ENCODE results near the gene UBR2.
"Not testable (repeated sequence)": the region's sequence is repeated elsewhere in the genome, so short reads cannot be mapped to it uniquely, and the experiment has no call there.

The UBR2 gene

DNA sequence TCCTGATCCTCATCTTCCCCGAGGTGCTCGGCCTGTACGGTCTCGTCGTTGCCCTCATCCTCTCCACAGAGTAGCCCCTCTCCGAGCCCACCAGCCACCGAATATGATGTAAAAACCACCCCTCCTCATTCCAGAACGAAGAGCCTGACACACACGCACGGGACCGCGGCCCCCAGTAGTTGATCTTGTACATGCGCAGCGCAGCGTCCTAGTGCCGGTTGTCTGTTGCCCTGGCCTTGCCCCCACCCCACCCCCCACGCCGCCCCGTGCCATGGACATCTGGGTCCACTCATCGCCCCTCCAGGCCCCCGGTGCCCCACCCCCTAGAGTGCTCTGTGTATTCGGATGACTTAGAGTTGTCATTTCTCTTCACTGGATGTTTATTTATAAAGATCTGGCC, 163.8 kb downstream of the UBR2 start:
- no peak for DNase-seq (ENCODE audit: low read depth)

DNA sequence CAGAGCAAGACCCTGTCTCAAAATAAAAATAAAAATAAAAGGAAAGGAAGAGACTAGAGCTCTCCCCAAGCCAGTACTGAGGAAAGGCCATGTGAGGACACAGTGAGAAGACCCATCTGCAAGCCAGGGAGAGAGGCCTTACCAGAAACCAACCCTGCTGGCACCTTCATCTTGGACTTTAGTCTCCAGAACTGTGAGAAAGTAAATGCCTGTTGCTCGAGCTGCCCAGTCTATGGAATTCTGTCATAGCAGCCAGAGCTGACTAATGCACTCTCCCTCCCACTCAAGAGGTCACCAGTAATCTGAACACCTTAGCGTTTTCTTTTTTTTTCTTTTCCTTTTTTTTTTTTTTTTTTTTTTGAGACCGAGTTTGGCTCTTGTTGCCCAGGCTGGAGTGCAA, 165.9 kb downstream of the UBR2 start:
- no peak for DNase-seq (ENCODE audit: low read depth)

GRCh38 chr6:42733867-42734481, 170.1 kb downstream of the UBR2 start:
- DNase-seq (ENCODE audit: low read depth) = not testable (repeated sequence)

DNA sequence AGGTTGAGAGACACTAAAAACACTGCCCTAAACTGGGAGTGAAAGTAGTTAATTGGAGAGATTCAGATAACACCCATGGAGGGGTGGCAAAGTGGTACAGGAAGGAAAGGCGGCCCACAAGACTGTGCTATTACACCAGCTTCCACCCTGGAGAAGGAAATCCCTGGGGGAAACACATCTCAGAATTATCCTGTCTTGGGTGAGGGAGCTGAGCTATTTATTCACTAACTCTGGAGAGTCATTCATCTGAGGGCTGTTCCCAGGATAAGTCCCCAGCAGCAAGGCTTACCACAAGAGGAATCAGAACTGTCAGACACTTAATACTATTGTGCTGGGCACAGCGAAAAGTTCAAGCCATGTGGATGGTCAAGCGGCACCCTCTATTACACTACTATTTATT, 172.1 kb downstream of the UBR2 start:
- no peak for DNase-seq (ENCODE audit: low read depth)

DNA sequence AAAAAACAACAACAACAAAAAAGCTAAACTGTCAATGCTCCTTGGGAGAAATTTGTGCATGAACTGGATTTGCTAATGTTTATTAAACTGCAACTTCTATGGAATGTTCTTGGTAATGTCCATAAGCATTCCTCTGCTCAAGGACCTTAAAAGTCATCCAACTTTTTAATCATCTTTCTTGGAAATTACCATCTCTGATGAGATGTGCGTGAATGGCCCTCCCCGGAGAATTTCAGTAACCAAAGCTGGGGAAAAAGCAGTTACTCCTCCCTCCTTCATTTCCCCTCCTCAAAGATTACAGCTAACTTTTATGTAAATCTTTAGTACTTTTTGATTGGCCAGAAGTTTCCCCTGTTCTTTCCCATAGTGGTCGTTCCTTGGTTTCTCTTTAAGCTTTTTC, 176.9 kb downstream of the UBR2 start:
- DNase-seq (ENCODE audit: low read depth) = no peak

GRCh38 chr6:42742116-42742894, 178.5 kb downstream of the UBR2 start:
- DNase-seq (ENCODE audit: low read depth) = no peak
